HT1080 (cell line): ENCODE data around the gene DUOXA1. TPM values are rescaled to one million over a fixed set of nuclear protein-coding genes. Genes with fewer than 3 reads are reported as not detected.
"Not testable (repeated sequence)": the region's sequence is repeated elsewhere in the genome, so short reads cannot be mapped to it uniquely, and the experiment has no call there.

Experiments used
- DNase-seq: peaks from one replicate; pipeline ENCODE4 v3.0.0-alpha.2; 2015; ENCODE audit warnings: low read depth
- total RNA-seq: library from RNA; depleted of rRNA; stranded (reverse); fragments of >200 nt; shearing (Covaris generic); gene quantifications from 2 replicates; pipeline ENCODE4 v1.2.3, GENCODE V29; 2014

DUOXA1 gene
- total RNA-seq, 1 experiment from 2014 or later = 0.06 TPM

- DNase-seq = no peak
These were observed 22.5 kb upstream of the DUOXA1 start for GRCh38 chr15:45151998-45152828.

DNA sequence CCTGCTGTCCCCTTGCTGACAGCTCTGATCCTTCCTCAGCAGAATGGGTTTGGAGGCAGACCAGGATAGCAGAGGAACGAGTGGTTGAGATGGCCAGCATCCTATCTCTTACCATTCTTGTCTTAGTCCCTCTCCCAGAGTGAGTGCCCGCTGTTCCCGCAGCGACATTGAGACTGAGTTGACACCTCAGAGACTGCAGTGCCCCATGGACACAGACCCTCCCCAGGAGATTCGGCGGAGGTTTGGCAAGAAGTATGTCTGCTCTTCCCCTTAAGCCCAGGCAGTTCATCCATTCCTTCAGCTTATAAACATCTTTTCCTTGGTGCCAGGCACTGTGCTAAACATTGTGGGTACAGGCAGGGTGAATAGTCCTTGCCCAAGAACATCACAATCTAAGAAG, 21.3 kb upstream of the DUOXA1 start:
- no peak for DNase-seq

GRCh38 chr15:45150481-45150880, 20.8 kb upstream of the DUOXA1 start:
- DNase-seq = no peak

DNA sequence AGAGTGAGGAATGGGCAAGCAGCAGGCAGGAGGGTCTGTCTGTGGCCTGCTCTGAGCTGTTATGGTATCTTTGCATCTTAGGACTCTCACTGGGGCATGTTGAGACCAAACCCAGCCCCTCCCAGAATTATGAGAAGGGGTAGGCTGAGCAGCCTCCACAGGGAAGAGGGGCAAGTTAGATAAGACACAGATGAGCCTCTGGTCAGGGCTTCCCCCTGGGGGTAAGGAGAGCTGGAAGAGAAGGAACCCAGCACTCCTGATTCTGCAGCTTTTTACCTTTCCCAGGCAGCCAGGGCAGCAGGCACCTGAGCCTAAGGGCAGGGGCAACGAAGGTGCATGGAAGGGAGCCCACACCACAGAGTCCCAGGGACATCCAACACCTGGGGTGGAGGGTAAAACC, 19.4 kb upstream of the DUOXA1 start:
- DNase-seq = no peak

GRCh38 chr15:45148076-45149059, 18.7 kb upstream of the DUOXA1 start:
- no peak for DNase-seq

DNA sequence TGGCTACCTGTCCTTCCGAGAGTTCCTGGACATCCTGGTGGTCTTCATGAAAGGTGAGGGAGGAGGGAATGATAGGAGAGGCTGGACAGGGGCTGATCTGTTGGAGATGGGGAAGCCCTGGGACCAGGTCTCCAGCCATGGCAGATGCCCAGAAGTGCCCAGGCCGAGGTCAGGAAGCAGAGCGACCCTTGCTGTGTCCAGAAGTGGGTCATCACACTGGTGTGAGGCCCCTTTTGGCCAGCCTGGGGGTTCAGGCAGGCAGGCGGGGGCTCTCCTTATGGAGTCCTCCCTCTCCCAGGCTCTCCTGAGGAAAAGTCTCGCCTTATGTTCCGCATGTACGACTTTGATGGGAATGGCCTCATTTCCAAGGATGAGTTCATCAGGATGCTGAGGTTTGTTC, 17.9 kb upstream of the DUOXA1 start:
- DNase-seq = no peak

DNA sequence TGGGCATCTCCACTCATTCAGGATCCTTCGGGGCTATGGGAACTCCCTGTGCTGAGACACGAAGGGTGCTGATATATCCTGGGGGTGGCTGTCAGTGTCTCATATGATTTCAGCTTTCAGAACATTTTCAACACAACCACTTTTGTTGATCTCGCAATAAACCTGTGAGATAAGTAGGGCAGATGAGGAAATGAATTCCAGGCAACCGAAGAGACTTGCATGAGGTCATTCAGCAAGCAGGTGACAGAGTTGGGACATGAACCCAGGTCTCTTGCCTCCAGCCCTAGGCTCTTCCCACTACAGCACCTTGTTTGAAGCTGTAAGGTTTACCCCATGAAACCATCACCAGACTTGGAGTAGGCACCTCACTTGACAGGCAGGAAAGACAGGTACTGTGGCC, 16.7 kb upstream of the DUOXA1 start:
- no peak for DNase-seq

DNA sequence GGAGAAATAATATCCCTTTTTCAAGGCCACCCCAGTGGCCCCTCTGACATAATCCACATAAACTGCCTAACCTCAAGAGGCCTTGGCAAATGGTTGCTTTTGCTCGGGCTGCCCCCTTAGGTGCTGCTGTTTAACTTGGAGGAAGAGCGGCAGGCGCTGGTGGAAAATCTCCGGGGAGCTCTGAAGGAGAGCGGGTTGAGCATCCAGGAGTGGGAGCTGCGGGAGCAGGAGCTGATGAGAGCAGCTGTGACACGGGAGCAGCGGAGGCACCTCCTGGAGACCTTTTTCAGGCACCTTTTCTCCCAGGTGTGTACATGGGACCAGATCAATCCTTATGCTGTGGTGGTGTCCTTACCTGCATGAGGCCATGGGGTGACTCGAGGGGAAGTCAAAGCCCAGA, 15.1 kb upstream of the DUOXA1 start:
- no peak for DNase-seq

- DNase-seq = no peak
These were observed 14.3 kb upstream of the DUOXA1 start for GRCh38 chr15:45143946-45144345.

DNA sequence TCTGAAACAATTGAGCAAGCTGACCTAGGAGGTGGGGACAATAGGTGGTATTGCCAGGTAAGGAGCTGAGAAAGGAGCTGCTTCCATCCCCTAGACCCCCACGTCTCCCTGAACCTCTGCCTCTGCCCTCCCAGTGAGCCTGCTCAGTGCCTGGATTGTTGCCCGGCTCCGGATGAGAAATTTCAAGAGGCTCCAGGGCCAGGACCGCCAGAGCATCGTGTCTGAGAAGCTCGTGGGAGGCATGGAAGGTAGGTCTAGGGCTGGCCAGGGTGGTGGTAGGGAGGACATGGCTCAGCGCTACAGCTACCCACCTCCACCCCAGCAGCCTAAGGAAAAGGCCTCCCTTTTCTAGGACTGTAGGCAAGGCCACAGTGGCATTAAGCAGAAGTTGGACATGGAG, 13.4 kb upstream of the DUOXA1 start:
- no peak for DNase-seq

GRCh38 chr15:45141386-45141785, 11.7 kb upstream of the DUOXA1 start:
- no peak for DNase-seq

GRCh38 chr15:45140557-45141250, 11.0 kb upstream of the DUOXA1 start:
- no peak for DNase-seq

DNA sequence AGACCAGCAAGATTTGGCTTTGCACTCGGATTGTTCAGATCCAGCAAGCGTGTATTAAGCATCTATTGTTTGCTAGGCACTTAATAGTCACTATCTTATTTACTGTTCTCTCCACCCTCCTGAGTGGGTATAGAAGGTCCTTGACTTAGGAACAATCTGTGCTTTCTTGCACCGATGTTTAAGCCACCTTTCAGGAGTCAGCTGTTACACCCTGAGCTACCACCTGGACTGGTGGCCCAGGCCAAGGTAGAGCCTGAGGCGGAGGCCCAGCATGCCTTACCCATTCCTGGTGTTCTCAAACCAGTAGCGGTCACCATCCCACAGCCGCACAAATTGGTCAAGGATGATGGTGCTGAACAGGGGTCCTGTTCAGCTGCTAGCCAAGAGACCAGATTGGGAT, 10.1 kb upstream of the DUOXA1 start:
- no peak for DNase-seq

- no peak for DNase-seq
These were observed 9.4 kb upstream of the DUOXA1 start for GRCh38 chr15:45138814-45139765.

GRCh38 chr15:45137703-45138102, 8.0 kb upstream of the DUOXA1 start:
- no peak for DNase-seq

- DNase-seq = no peak
These were observed 6.7 kb upstream of the DUOXA1 start for GRCh38 chr15:45136378-45136764.

- not testable (repeated sequence) for DNase-seq
These were observed 6.2 kb upstream of the DUOXA1 start for GRCh38 chr15:45135705-45136377.

GRCh38 chr15:45134682-45135604, 5.3 kb upstream of the DUOXA1 start:
- DNase-seq = no peak

- DNase-seq = no peak
These were observed 4.4 kb upstream of the DUOXA1 start for GRCh38 chr15:45134046-45134445.
